Astrocyte (in vitro differentiated cells and primary cell): Measurements from ENCODE around the gene FGF9.

Source experiments
- EZH2 ChIP-seq: IDR thresholded peaks from 2 replicates; pipeline ENCODE4 v1.6.1; 2012; ENCODE audit warnings: mild to moderate bottlenecking, low read length, inconsistent platforms; ENCODE audit not compliant: insufficient read depth
- TF ChIP-seq, protein P1 (sequence below): IDR thresholded peaks from 2 replicates; pipeline ENCODE4 v1.5.1; 2011; ENCODE audit warnings: low read depth, mild to moderate bottlenecking, inconsistent platforms, low read length, moderate library complexity; ENCODE audit not compliant: insufficient read depth

DNA sequence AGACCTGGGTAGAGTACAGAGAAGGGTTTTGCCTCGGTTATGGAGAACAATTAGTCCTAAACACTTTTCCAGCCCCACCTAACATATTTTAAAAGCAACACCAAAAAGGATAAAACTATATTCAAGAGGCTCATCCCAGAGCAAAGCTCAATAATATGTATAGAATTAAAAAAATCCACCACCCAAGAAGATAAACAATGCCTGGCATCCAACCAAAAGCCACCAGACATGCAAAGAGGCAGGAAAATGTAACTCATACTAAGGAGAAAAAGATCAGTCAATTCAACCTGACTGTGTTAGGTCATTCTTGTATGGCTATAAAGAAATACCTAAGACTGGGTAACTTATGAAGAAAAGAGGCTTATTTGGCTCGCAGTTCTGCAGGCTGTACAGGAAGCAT is 39.3 kb downstream of the FGF9 start:
- TF ChIP-seq, protein P1, sequence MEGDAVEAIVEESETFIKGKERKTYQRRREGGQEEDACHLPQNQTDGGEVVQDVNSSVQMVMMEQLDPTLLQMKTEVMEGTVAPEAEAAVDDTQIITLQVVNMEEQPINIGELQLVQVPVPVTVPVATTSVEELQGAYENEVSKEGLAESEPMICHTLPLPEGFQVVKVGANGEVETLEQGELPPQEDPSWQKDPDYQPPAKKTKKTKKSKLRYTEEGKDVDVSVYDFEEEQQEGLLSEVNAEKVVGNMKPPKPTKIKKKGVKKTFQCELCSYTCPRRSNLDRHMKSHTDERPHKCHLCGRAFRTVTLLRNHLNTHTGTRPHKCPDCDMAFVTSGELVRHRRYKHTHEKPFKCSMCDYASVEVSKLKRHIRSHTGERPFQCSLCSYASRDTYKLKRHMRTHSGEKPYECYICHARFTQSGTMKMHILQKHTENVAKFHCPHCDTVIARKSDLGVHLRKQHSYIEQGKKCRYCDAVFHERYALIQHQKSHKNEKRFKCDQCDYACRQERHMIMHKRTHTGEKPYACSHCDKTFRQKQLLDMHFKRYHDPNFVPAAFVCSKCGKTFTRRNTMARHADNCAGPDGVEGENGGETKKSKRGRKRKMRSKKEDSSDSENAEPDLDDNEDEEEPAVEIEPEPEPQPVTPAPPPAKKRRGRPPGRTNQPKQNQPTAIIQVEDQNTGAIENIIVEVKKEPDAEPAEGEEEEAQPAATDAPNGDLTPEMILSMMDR: no peak
- no peak for TF ChIP-seq EZH2
